ENCODE results near the gene SLC25A21.
"Not testable (repeated sequence)": the region's sequence is repeated elsewhere in the genome, so short reads cannot be mapped to it uniquely, and the experiment has no call there.

Gene SLC25A21

DNA sequence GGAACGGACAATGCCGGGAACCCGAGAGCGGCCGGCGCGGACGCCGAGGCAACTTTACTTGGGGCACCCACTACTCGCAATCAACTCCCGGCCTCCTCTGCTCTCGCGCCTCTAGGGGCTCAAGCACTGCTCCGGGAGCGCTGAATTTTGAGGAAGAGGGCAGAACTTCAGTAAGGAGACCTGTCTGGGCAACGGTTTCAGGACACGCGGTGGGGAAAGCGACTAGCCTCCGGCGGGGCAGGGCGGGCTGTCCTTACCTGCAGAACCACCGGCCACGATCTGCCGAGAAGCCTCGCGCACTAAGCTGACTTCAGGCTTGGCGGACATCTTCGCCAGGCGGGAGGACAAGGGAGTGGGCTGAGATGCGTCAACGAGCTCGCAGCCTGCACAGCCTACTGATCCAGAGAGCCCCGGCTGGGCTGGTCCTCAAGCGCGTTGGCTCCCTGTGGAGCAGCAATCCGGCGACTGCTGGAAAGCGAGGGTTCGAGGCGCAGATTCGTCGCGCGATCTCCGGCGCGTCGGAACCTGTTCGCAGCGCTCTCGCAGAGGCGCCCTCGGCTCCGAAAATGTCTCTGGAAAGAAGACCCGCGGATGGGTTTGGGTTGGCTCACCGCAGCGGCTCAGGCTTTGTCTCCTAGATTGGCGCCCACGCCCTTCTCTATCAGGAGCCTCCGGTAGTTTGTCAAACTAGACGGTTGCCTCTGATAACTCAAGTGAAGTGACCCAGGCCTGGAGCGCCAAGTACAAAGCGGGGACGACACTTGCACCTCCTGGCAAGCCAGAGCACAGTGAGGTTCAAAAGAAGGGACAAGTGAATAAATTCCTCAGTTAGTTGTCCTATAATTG is at the start of gene SLC25A21:
Gene SLC25A21, minus strand, starts transcription at position 583 of the 846 bp plus-strand sequence.
- peak within 1 kb of the TSS; percentile 88 for H3K4me3 ChIP-seq
- peak within 1 kb of the TSS; percentile 86 for H3K27ac ChIP-seq
- no peak for DNase-seq (ENCODE audit: low read depth, low spot score)
- peak within 1 kb of the TSS; percentile 89 for H3K9ac ChIP-seq (ENCODE audit: insufficient read length)
- TF ChIP-seq POLR2AphosphoS5 (IDR thresholded peaks at IDR 0.05; ENCODE audit: borderline replicate concordance, low read depth, low read length), result peak; percentile 82
- TF ChIP-seq FOXP2 (optimal IDR thresholded peaks at IDR 0.05; ENCODE audit: control extremely low read depth, extremely low read length, insufficient read depth), result no peak
- H3K9me3 ChIP-seq (ENCODE audit: low read depth, low read length), result no peaks in the 10 kb centered on the region
- H3K36me3 ChIP-seq (ENCODE audit: insufficient read depth, low read length), result no peaks in the 10 kb centered on the region

DNA sequence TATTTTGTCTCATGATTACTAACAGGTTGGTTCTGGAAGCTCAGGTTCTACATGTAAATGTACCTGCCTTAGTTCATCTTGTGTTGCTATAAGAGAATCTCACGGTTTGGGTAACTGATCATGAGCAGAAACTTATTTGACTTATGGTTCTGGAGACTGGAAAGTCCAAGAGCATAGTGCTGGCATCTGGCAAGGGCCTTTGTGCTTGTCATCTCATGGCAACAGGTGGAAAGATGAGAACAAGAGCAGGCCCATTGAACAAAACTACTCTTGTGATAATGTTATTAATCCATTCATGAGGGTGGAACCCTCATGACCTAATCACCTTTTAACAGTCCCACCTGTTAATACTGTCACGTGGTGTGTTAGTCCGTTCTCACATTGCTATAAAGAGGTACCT is 48.7 kb upstream of the SLC25A21 start:
- Histone ChIP-seq H3K9me3 (ENCODE audit: low read depth, low read length) (peaks cover 5% of the 10 kb centered on the region; the same call in 1 of the 2 replicates), H3K4me3 (no peak overlapping the region), H3K9ac (ENCODE audit: insufficient read length) (no peak overlapping the region), H3K36me3 (ENCODE audit: insufficient read depth, low read length) (peaks cover 29% of the 10 kb centered on the region), H3K27ac (no peak overlapping the region)
- no peak for TF ChIP-seq POLR2AphosphoS5 (IDR thresholded peaks at IDR 0.05; ENCODE audit: borderline replicate concordance, low read depth, low read length)
- no peak for TF ChIP-seq FOXP2 (optimal IDR thresholded peaks at IDR 0.05; ENCODE audit: control extremely low read depth, extremely low read length, insufficient read depth)
- TF ChIP-seq EZH2 (IDR thresholded peaks at IDR 0.05), result no peak
- DNase-seq (ENCODE audit: low read depth, low spot score), result no peak

DNA sequence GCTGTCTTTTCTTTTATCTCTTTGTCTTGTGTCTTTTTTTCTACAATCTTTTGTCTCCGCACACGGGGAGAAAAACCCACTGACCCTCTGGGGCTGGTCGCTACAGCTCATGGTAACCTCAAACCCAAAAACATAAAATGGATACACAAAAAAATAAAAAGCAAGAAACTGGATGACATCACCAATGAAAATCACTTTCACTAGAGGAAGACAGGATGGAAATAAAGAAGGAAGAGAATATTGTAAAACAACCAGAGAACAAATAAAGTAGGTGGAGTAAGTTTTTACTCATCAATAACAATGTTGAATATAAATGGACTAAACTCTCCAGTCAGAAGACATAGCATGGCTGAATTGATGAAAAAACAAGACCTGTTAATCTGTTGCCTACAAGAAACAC is 42.9 kb upstream of the SLC25A21 start:
- TF ChIP-seq EZH2 (IDR thresholded peaks at IDR 0.05) (no peak), POLR2AphosphoS5 (IDR thresholded peaks at IDR 0.05; ENCODE audit: borderline replicate concordance, low read depth, low read length) (no peak), FOXP2 (optimal IDR thresholded peaks at IDR 0.05; ENCODE audit: control extremely low read depth, extremely low read length, insufficient read depth) (no peak)
- Histone ChIP-seq H3K9ac (ENCODE audit: insufficient read length) (no peak overlapping the region), H3K4me3 (no peak overlapping the region), H3K36me3 (ENCODE audit: insufficient read depth, low read length) (peaks cover 24% of the 10 kb centered on the region; the same call in 1 of the 2 replicates), H3K27ac (no peak overlapping the region), H3K9me3 (ENCODE audit: low read depth, low read length) (0 out of 2 replicates have a peak, but pooled peaks cover 5% of the 10 kb centered on the region)
- no peak for DNase-seq (ENCODE audit: low read depth, low spot score)

DNA sequence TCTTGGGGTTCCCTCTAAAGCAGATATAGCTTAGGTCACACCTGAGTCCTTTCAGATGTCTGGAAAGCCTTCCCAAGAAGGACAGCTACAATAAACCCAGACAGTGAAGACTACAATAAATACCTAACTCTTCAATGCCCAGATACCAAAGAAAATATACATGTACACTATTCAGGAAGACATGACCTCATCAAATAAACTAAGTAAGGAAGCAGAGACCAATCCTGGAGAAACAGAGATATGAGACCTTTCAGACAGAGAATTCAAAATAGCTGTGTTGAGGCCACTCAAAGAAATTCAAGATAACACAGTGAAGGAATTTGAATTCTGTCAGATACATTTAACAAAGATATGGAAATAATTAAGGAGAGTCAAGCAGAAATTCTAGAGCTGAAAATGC is 40.6 kb upstream of the SLC25A21 start:
- H3K9ac ChIP-seq (ENCODE audit: insufficient read length), result no peak overlapping the region
- H3K27ac ChIP-seq, result no peak overlapping the region
- no peak for DNase-seq (ENCODE audit: low read depth, low spot score)
- peaks cover 26% of the 10 kb centered on the region; the same call in 1 of the 2 replicates for H3K36me3 ChIP-seq (ENCODE audit: insufficient read depth, low read length)
- TF ChIP-seq POLR2AphosphoS5 (IDR thresholded peaks at IDR 0.05; ENCODE audit: borderline replicate concordance, low read depth, low read length) (no peak), FOXP2 (optimal IDR thresholded peaks at IDR 0.05; ENCODE audit: control extremely low read depth, extremely low read length, insufficient read depth) (no peak), EZH2 (IDR thresholded peaks at IDR 0.05) (no peak)
- no peak overlapping the region for H3K4me3 ChIP-seq
- H3K9me3 ChIP-seq (ENCODE audit: low read depth, low read length), result 0 out of 2 replicates have a peak, but pooled peaks cover 5% of the 10 kb centered on the region

DNA sequence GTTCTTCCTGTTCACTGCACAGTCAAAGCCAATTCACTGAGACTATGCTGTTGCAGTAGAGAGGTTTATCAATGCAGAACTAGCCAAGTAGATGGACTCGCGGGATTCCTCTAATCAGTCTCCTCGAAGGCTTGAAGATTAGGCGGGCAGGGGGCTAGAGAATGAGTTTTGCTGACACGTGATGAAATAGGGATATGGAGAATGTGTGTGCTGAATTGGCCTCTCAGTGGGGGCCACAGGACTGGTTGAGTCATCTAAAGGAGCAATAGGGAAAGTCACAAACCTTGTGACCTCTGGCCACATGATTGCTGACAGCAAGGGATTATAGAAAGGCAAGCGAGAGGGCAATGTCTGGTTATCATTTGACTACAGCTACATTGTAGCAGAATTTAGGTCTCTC is 38.0 kb upstream of the SLC25A21 start:
- Histone ChIP-seq H3K36me3 (ENCODE audit: insufficient read depth, low read length) (peaks cover 26% of the 10 kb centered on the region; the same call in 1 of the 2 replicates), H3K9me3 (ENCODE audit: low read depth, low read length) (0 out of 2 replicates have a peak, but pooled peaks cover 13% of the 10 kb centered on the region), H3K27ac (no peak overlapping the region), H3K4me3 (no peak overlapping the region), H3K9ac (ENCODE audit: insufficient read length) (no peak overlapping the region)
- no peak for TF ChIP-seq POLR2AphosphoS5 (IDR thresholded peaks at IDR 0.05; ENCODE audit: borderline replicate concordance, low read depth, low read length)
- TF ChIP-seq EZH2 (IDR thresholded peaks at IDR 0.05), result no peak
- no peak for TF ChIP-seq FOXP2 (optimal IDR thresholded peaks at IDR 0.05; ENCODE audit: control extremely low read depth, extremely low read length, insufficient read depth)
- DNase-seq (ENCODE audit: low read depth, low spot score), result no peak

DNA sequence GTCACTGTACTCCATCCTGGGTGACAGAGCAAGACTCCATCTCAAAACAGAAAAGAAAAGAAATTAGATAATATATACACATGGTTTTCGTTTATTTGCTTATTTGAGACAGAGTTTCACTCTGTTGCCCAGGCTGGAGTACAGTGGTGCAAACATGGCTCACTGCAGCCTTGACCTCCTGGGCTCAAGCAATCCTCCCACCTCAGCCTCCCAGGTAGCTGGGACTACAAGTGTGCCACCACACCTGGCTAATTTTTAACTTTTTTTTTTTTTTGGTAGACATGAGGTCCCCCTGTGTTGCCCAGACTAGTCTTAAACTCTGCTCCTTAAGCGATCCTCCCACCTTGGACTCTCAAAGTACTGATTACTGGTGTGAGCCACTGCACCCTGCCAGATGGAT is 37.2 kb upstream of the SLC25A21 start:
- H3K4me3 ChIP-seq; H3K9ac ChIP-seq (ENCODE audit: insufficient read length); H3K27ac ChIP-seq; DNase-seq (ENCODE audit: low read depth, low spot score): not testable (repeated sequence)
- peaks cover 18% of the 10 kb centered on the region; the same call in 1 of the 2 replicates for H3K36me3 ChIP-seq (ENCODE audit: insufficient read depth, low read length)
- H3K9me3 ChIP-seq (ENCODE audit: low read depth, low read length), result 0 out of 2 replicates have a peak, but pooled peaks cover 13% of the 10 kb centered on the region

DNA sequence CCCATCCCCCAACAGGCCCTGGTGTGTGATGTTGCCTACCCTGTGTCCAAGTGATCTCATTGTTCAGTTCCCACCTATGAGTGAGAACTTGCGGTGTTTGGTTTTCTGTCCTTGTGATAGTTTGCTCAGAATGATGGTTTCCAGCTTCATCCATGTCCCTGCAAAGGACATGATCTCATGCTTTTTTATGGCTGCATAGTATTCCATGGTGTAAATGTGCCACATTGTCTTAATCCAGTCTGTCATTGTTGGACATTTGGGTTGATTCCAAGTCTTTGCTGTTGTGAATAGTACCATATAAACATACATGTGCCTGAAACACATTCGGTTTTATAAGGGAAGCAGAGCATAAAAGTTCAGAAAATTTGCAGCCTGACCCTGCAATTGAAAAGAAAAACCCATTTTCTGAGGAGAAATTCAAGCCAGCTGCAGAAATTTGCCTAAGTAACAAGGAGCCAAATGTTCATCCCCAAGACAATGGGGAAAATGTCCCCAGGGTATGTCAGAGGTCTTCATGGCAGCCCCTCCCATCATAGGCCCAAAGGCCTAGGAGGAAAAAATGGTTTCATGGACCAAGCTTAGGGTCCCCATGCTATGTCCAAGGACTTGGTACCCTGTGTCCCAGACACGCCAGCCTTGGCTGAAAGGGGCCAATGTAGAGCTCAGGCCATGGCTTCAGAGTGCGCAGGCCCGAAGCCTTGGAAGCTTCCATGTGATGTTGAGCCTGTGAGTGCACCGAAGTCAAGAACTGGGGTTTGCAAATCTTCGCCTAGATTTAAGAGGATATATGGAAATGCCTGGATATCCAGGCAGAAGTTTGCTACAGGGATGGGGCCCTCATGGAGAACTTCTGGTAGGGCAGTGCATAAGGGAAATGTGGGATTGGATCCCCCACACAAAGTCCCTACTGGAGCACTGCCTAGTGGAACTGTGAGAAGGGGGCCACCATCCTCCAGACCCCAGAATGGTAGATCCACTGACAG is 33.5 kb upstream of the SLC25A21 start:
- H3K9ac ChIP-seq (ENCODE audit: insufficient read length); H3K4me3 ChIP-seq; DNase-seq (ENCODE audit: low read depth, low spot score); H3K9me3 ChIP-seq (ENCODE audit: low read depth, low read length); H3K27ac ChIP-seq: not testable (repeated sequence)
- peaks cover 21% of the 10 kb centered on the region; the same call in 1 of the 2 replicates for H3K36me3 ChIP-seq (ENCODE audit: insufficient read depth, low read length)

DNA sequence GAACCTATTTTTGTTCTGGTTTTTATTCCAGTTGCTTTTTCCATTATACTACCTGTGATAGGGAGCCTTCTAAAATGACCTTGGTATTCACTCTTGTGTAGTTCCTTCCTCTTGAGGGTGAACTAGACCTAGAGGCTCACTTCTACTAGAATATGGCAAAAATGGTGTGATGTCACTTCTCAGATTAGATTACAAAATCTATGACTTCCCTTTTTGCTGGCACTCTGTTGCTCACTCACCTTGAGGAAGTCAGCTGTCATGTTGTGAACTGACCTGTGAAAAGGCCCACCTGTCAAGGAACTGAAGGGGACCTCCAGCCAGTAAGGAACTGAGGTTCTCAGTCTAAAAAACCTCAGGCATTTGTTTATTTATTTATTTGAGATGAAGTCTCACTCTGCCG is 31.0 kb upstream of the SLC25A21 start:
- no peak for DNase-seq (ENCODE audit: low read depth, low spot score)

More for the DNA sequence above, 31.0 kb upstream of the SLC25A21 start:
- TF ChIP-seq FOXP2 (optimal IDR thresholded peaks at IDR 0.05; ENCODE audit: control extremely low read depth, extremely low read length, insufficient read depth), result no peak
- no peak for TF ChIP-seq POLR2AphosphoS5 (IDR thresholded peaks at IDR 0.05; ENCODE audit: borderline replicate concordance, low read depth, low read length)
- TF ChIP-seq EZH2 (IDR thresholded peaks at IDR 0.05), result no peak
- Histone ChIP-seq H3K9me3 (ENCODE audit: low read depth, low read length) (0 out of 2 replicates have a peak, but pooled peaks cover 8% of the 10 kb centered on the region), H3K9ac (ENCODE audit: insufficient read length) (no peak overlapping the region), H3K36me3 (ENCODE audit: insufficient read depth, low read length) (peaks cover 19% of the 10 kb centered on the region; the same call in 1 of the 2 replicates), H3K4me3 (no peak overlapping the region), H3K27ac (no peak overlapping the region)

Measured in SK-N-MC (cell line).